ENCODE results near the gene CLCN4. TPM values are rescaled to one million over a fixed set of nuclear protein-coding genes. Genes with fewer than 3 reads are reported as not detected.

Gene CLCN4
- total RNA-seq, 1 donor from 2014 or later: 1.2 TPM

DNA sequence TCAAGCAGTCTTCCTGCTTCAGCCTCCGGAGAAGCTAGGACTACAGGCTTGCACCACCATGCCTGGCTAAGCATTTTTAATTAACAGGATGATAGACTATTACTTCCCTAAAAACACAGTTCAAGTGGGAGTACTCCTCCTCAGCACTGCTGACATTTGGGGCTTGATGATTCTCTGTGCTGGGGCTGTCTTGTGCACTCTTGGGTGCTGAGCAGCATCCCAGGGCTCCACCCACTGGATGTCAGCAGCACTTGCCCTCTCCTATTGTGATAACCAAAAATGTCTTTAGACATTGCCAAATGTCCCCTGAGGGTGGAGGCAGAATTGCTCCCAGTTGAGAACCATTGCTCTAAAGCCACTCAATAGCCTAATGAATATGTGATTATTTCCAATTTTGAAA is 60.4 kb downstream of the CLCN4 start:
- no peak overlapping the region for H3K4me3 ChIP-seq
- H3K27me3 ChIP-seq: no peaks in the 10 kb centered on the region
- no peak for DNase-seq (ENCODE audit: extremely low spot score in 2 of 2)
- H3K9me3 ChIP-seq: no peaks in the 10 kb centered on the region
- H3K27ac ChIP-seq: no peak overlapping the region
- TF ChIP-seq POLR2AphosphoS5 (IDR thresholded peaks at IDR 0.05; ENCODE audit: insufficient read depth in 1 of 2, low read depth in 1 of 2) (no peak), POLR2A (IDR thresholded peaks at IDR 0.05) (no peak)
- TF ChIP-seq, protein P1, sequence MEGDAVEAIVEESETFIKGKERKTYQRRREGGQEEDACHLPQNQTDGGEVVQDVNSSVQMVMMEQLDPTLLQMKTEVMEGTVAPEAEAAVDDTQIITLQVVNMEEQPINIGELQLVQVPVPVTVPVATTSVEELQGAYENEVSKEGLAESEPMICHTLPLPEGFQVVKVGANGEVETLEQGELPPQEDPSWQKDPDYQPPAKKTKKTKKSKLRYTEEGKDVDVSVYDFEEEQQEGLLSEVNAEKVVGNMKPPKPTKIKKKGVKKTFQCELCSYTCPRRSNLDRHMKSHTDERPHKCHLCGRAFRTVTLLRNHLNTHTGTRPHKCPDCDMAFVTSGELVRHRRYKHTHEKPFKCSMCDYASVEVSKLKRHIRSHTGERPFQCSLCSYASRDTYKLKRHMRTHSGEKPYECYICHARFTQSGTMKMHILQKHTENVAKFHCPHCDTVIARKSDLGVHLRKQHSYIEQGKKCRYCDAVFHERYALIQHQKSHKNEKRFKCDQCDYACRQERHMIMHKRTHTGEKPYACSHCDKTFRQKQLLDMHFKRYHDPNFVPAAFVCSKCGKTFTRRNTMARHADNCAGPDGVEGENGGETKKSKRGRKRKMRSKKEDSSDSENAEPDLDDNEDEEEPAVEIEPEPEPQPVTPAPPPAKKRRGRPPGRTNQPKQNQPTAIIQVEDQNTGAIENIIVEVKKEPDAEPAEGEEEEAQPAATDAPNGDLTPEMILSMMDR (IDR thresholded peaks at IDR 0.05): no peak
- H3K36me3 ChIP-seq: no peaks in the 10 kb centered on the region
- no peaks in the 10 kb centered on the region for H3K4me1 ChIP-seq
- intact Hi-C loops (cut with DNase I): no loop called here

- no peaks in the 10 kb centered on the region for H3K9me3 ChIP-seq
- no peak for DNase-seq (ENCODE audit: extremely low spot score in 2 of 2)
- intact Hi-C loops (cut with DNase I): no loop called here
- H3K27me3 ChIP-seq: no peaks in the 10 kb centered on the region
- H3K4me1 ChIP-seq: no peaks in the 10 kb centered on the region
- H3K27ac ChIP-seq: no peak overlapping the region
- no peak overlapping the region for H3K4me3 ChIP-seq
- H3K36me3 ChIP-seq: no peaks in the 10 kb centered on the region
- TF ChIP-seq POLR2AphosphoS5 (IDR thresholded peaks at IDR 0.05; ENCODE audit: insufficient read depth in 1 of 2, low read depth in 1 of 2) (no peak), POLR2A (IDR thresholded peaks at IDR 0.05) (no peak)
- TF ChIP-seq, protein P1 (IDR thresholded peaks at IDR 0.05): no peak
Observed at GRCh38 chrX:10221651-10222050, 64.9 kb downstream of the CLCN4 start.

DNA sequence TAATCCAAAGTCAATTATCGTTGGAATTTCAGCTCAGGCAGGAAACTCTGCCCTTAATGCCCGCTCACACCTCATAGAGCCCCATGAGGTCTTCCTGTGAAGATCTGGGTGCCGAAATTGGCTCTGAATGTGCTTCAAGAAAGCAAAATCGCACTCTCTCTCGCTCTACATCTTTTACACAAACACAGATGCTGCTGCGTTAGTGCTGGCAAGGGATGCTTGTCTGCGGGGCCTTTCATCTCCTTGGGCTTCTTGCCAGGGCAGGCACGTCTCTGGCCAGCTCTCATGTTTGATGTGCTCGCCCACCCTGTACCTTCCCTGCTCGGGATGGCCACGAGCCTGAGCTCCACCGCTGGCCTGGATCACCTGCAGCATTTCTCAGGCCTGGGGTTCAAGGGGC is 66.5 kb downstream of the CLCN4 start:
- Histone ChIP-seq H3K4me3 (no peak overlapping the region), H3K36me3 (no peaks in the 10 kb centered on the region), H3K9me3 (no peaks in the 10 kb centered on the region), H3K27ac (no peak overlapping the region), H3K4me1 (no peaks in the 10 kb centered on the region), H3K27me3 (no peaks in the 10 kb centered on the region)
- intact Hi-C loops (cut with DNase I): no loop called here
- DNase-seq (ENCODE audit: extremely low spot score in 2 of 2): no peak
- no peak for TF ChIP-seq POLR2A (IDR thresholded peaks at IDR 0.05)
- no peak for TF ChIP-seq POLR2AphosphoS5 (IDR thresholded peaks at IDR 0.05; ENCODE audit: insufficient read depth in 1 of 2, low read depth in 1 of 2)
- TF ChIP-seq, protein P1 (IDR thresholded peaks at IDR 0.05): no peak

GRCh38 chrX:10223781-10224180 is 67.0 kb downstream of the CLCN4 start:
- no peak overlapping the region for H3K27ac ChIP-seq
- DNase-seq (ENCODE audit: extremely low spot score in 2 of 2): no peak
- no peaks in the 10 kb centered on the region for H3K4me1 ChIP-seq

DNA sequence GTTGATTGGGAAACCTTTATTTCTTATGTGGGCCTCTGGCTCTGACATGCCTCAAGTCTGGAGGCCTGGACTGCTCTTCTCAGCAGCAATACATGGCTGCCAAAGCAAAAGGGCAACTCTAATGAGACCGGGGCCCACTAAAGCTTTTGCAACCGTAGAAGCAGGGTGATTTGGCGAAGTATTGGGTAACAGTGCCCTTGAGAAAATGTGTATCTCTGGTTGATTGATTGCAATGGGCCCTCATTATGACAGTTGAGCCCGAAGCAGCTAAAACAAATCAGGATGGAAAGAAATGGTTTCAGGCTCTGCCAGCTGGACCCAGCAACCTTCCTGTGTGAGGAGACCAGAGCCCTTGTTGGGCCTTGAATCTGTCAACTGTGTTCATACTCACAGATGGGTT is 73.4 kb downstream of the CLCN4 start:
- intact Hi-C loops (cut with DNase I): no loop called here
- H3K27ac ChIP-seq: no peak overlapping the region
- no peaks in the 10 kb centered on the region for H3K4me1 ChIP-seq
- H3K27me3 ChIP-seq: no peaks in the 10 kb centered on the region
- no peak for DNase-seq (ENCODE audit: extremely low spot score in 2 of 2)
- no peaks in the 10 kb centered on the region for H3K9me3 ChIP-seq
- TF ChIP-seq, protein P1 (IDR thresholded peaks at IDR 0.05): no peak
- TF ChIP-seq POLR2A (IDR thresholded peaks at IDR 0.05): no peak
- TF ChIP-seq POLR2AphosphoS5 (IDR thresholded peaks at IDR 0.05; ENCODE audit: insufficient read depth in 1 of 2, low read depth in 1 of 2): no peak
- H3K4me3 ChIP-seq: no peak overlapping the region
- H3K36me3 ChIP-seq: no peaks in the 10 kb centered on the region

More at GRCh38 chrX:10223781-10224180, 67.0 kb downstream of the CLCN4 start:
- Histone ChIP-seq H3K27me3 (no peaks in the 10 kb centered on the region), H3K9me3 (no peaks in the 10 kb centered on the region), H3K4me3 (no peak overlapping the region), H3K36me3 (no peaks in the 10 kb centered on the region)
- intact Hi-C loops (cut with DNase I): no loop called here
- TF ChIP-seq, protein P1 (IDR thresholded peaks at IDR 0.05): no peak
- TF ChIP-seq POLR2AphosphoS5 (IDR thresholded peaks at IDR 0.05; ENCODE audit: insufficient read depth in 1 of 2, low read depth in 1 of 2): no peak
- TF ChIP-seq POLR2A (IDR thresholded peaks at IDR 0.05): no peak

Data from vagina (tissue), 2 donors.